Activated T-cell treated with anti-CD3 and anti-CD28 coated beads for 4 hours (primary cell): ENCODE measurements around the gene ALB.

Experiments
- DNase-seq: peaks from one replicate; pipeline ENCODE4 v3.0.0-alpha.2; 2020

ALB gene

DNA sequence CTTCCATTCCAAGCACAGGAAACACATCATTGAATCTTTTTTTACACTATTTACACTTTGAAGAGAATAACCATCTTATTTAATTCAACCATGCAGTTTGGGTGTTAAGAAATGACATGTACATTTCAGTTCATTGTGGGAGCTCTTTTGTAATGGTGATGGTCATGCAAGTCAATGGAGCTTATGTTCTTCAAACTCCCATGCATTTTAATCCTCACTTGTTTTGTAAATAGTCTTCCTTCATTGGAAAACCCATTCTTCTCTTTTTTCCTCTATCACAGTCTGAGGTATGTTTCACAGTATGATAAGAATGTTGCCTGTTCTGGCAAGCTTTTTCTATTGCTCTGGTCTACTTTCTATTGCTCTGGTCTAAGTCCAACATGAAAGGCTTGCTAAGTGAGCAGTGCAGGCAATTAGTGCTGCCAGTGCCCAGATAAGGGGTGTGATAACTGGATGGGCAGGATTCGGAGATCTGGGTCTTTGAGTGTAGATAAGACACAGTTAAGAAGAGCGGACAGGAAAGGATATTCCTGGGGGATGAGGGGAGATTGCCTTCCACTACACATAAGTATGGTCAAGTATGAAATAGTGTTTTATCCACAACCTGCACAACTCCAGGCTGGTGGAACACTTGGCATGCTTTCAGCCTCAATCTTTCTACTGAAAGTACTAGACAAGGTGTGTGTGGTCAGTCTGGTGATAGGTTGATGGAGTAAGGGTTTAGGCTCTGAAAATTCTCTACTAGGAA, 49.0 kb downstream of the ALB start:
- DNase-seq: no peak

DNA sequence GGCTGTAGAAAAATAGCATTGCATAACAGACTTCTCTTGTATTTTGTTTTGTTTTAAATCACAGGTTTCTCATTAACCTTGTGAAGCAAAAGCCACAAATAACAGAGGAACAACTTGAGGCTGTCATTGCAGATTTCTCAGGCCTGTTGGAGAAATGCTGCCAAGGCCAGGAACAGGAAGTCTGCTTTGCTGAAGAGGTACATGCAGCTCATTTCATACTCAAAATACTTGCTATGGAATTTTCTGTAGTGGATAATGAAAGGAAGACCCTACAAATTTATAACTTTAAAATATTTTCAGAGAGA, 49.6 kb downstream of the ALB start:
- no peak for DNase-seq

DNA sequence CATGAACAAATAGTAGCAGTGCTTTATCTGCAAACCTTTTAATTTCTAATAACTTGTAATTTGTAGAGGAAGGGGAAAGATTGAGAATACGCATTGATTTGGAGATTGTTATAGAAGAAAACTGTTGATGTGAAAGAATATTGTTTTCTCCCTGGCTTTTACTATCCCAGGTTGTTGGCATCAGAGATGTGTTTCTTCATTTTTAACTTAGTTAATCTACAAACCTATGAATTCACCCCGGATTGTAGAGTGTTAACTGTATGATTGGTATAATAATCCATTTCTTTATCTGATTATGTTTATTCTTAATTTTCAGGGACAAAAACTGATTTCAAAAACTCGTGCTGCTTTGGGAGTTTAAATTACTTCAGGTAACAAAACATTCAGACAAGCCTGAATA, 50.8 kb downstream of the ALB start:
- DNase-seq: no peak

DNA sequence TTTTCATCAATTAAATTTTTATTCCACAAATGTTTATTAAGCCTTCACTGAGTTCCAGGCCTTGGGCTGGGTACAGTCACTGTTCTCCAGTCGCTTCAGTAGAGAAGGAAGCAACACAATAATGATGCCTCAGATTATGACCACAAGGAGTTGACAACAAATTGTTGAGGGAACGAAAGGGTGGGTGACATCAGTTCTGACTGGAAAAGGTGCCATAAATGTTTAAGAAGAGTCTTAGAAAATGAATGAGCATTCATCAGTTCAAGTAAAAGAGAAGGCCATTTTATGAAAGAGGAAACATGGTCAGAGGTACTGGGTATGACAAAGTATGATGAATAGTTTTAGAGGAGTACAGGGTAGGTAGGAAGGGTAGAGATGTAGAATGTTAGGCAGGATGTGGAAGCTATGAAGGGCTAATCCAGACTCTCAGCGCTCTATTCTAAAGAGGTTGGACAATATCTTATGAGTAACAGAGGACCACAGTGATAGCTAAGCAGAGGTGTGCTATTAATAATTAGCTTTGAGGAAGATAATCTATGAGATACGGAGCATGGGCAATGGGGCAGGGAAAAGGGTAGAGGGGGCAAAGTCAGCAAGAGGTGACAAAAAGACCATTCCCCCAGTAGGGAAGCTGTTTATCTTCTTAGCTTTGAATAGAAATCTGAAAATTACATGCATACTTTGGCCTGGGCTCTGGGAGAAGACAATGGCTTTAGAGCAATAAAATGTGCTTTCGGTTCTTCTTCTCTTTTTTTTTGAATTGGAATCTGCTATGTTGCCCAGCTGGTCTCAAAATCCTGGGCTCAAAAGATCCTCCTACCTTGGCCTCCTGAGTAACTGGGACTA, 52.3 kb downstream of the ALB start:
- no peak for DNase-seq

DNA sequence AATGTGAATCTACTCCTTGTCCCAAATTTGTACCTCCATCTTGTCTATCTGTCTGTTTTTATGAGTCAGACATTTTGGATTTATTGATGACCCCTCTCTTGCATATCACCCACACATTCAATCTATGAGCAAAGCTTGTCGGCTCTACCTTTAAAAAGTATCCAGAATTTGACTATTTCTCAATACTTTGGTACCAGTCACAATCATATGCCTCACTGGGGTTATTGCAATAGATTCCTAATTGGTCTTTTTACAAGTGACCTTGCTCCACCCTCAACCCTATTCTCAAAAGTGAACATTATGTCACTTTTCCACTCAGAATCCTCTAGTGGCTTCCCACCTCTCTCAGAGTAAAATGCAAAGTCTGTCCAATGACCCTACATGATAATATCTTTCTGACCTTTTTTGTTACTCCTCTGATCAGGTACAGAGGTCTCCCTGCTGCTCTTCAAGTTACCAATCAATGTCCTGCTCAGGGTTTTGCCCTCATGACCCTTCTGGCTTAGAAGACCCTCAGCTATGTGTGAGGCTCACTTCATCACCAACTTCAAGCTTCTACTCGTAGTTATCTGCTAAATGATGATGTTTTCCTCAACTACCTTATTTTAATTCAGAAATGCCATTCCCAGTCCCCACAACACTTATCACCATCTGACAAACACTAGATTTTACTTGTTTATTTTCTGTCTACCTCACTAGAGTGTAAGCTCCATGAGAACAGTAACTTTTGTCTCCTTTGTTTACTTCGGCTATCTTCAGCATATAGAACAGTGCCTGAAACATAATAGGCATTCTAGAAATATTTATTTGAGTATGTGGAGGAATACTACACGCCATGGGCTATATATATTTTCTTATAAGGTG, 54.3 kb downstream of the ALB start:
- no peak for DNase-seq

DNA sequence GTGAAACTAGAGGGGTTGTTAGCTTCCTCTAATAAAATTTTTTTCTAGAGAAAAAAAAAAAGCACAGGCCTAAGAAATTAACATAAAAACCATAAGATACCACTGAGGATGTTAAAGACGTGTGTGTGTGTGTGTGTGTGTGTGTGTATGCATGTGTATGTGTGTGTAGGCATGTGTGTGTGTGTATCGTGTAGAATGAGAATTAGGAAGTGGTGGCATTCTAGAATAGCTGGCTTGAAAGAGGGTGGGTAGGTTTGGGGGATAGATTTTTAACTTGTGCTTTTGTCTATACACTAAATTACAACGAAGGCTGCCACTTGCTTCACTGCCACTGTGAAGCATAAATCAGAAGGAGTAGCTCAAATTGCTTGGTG, 54.9 kb downstream of the ALB start:
- DNase-seq: no peak

DNA sequence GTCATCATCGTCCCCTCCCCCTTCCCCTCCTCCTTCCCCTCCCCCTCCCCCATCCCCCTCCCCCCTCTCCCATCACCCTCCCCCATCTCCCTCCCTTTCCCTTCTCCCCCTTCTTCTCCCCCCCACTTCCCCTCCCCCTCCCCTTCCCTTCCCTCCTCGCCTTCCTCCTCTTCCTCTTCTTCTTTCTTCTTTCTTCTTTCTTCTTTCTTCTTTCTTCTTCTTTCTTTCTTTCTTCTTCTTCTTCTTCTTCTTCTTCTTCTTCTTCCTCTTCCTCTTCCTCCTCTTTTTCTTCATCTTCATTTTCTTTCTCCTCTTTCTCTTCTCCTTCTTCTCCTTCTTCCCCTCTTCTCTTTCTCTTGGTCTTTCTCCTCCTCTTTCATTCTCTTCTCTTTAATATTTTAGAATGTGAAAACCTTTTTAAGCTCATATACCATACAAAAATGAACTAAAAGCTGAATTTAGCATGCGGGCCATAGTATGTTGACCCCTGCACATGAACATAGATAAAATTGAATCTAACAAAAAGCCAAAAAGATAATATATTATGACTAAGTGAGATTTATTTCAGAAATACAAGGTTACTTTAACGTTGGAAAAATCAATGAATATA, 56.9 kb downstream of the ALB start:
- DNase-seq: no peak

DNA sequence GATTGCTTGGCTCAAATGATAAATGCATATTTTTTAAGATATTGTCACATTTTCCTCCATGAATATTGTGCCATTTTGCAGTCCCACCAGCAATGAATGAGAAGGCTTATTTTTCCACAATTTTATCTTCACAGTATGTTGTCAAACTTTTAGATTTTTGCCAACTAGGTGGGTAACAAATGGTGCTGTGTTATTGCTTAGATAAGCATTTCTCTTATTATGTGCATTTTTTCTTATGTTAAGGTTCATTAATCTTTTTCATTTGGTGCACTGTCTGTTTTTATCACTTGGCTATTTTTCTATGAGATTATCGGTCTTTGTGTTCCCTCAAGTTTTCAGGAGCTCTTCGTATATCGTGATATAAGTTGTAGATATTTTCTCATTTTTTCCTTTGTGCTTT, 64.1 kb downstream of the ALB start:
- DNase-seq: no peak

DNA sequence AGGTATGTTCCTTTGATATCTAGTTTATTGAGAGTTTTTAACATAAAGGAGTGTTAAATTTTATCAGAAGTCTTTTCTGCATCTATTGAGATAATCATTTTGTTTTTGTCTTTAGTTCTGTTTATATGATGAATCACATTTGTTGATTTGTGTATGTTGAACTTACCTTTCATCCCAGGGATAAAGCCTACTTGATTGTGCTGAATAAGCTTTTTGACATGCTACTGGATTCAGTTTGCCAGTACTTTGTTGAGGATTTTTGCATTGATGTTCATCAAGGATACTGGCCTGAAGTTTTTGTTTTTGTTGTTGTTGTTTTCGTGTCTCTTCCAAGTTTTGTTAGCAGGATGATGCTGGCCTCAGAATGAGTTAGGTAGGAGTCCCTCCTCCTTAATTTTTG, 66.6 kb downstream of the ALB start:
- DNase-seq: no peak
